Raji (cell line): Measurements from ENCODE around the gene FAM163B.

Experiments used
- POLR2A ChIP-seq: IDR thresholded peaks from 2 replicates; pipeline ENCODE4 v1.6.1; 2011; ENCODE audit warnings: low read depth, low read length, control low read depth; ENCODE audit not compliant: insufficient read depth

FAM163B gene

DNA sequence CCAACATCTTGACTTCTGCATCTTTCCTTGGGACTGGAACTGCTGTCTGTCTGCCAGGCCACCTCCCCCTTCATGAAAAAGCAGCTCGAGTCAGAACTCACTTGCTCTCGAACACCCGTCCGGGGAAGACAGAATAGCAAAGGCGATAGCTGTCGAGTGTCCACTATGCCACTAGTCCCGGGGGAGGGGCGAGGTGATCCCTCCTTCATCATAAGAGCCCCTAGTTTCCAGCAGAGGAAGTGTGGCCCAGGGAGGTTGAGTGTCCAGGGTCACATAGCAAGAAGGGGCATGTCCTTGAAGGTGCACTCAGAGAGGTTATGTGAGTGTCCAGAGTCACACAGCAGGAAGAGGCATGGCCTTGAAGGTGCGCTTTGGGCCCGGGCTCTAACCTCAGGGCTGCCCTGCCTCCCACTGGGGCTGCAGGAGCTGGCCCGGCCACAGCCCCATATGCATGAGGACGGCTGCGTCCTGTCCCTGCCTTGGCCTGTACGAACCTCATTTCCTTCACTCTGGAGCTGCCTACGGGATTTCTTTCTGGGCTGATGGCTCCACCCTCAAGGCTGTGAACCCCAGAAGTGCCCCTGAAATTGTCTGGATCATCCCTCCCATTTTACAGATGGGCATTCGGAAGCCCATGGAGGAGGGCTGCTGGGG, 33.6 kb upstream of the FAM163B start:
- TF ChIP-seq POLR2A: no peak

DNA sequence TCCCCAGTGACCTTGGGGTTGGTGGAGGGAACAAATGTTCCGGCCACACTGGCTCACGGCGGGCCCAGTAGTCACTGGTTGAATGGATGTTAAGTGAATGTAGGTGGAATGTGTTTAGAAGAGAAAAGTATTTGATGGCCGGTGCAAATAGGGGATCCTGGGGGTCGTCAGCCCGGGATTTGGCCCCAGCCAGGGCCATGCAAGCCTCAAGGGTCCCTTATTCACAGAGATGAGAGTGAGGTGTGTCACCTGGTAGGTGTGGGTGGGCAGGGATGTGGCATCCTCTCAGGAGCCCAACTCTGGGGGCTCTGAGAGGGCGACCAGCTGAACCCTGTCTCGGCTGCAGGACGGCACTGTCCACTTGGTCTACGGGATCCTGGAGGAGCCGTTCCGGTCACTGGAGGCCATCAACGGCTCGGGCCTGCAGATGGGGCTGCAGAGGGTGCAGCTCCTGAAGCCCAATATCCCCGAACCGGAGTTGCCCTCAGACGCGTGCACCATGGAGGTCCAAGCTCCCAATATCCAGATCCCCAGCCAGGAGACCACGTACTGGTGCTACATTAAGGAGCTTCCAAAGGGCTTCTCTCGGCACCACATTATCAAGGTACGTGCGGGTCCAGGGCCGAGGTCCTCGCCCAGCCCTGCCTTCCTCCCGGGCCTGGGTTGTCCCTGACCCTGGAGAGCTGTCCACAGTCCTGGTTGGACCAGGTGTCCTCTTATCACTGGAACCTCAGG, 32.8 kb upstream of the FAM163B start:
- TF ChIP-seq POLR2A: no peak

DNA sequence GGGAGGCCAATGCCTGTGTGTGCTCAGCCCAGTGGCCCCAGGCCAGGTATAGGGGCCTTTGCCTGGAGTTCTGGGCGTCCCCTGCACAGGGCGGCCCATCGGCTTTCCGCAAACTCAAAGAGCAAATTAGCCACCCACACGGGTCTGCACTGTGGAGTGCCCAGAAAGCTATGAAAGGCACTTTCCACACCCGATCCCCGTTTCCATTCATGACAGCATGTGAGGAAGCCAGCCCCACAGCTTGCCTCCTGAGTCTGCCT, 32.1 kb upstream of the FAM163B start:
- TF ChIP-seq POLR2A: no peak

DNA sequence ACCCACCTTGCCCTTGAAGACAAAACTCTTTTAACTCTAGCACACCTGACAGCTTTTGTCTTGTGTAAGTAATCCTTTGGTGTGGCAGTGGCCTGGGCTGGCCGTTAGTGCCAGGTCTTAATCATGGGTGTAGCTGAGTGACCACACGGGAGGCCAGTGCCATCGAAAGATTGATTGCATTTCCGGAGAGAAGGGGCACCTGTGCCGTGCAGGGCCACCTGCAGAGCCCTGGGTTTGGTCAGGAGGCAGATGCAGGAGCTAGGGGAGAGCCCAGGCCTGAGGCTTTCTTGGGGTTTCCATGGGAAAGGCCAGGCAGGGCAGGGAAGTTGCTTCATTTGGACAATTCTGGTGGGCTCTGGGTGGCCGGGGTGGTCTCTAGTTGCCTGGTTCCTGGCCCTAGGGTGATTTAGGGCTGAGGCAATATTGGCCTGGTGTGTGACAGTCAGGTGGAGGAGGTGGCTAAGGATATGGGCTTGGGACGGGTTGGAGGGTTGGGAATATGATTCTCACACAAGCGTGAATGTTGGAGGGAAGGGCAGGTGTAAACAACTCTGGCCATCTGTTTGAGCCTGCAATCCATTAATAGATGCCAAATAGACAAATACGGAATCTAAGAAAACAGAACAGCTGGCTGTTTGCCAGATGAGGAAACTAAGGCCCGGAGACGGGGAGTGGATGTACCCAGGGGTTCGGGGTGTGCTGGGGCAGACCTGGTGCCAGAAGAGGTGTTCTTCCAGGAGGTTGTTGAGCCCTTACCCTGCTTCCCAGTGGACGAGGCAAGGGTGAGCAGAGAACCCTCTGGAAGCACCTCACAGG, 31.6 kb upstream of the FAM163B start:
- TF ChIP-seq POLR2A: no peak

DNA sequence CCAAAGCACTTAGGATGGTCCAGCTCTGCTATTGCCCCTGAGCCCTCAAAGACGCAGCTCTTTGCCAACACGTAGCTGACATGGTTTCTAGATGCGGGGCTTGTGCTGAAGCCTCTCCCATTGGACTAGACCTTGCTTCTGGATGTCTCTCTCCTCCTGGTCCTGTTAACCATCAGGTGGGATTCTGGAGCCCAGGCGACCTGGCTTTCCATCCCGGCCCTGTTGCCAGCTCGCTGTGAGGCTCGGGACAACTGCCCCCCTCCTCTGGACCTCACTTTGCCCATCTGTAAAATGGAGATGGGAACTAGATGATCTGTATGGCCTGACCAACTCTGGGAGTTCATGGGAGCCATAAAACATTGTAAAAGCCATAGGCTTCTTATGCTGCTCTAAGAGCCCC, 31.0 kb upstream of the FAM163B start:
- no peak for TF ChIP-seq POLR2A

DNA sequence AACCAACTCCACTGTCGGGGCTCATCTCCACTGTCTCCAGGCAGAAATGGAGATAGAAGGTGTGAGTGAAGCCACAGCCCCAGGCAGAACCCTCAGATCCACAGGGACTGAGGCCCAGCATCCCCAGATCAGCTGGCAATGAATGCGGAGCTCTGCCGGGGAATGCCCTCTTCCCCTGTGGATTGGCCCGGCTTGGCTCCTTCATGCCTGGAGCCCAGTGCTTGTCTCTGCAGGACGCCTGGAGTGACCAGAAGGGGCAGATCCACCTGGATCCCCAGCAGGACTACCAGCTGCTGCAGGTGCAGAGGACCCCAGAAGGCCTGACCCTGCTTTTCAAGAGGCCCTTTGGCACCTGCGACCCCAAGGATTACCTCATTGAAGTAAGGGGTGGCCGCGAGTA, 30.4 kb upstream of the FAM163B start:
- TF ChIP-seq POLR2A: no peak

DNA sequence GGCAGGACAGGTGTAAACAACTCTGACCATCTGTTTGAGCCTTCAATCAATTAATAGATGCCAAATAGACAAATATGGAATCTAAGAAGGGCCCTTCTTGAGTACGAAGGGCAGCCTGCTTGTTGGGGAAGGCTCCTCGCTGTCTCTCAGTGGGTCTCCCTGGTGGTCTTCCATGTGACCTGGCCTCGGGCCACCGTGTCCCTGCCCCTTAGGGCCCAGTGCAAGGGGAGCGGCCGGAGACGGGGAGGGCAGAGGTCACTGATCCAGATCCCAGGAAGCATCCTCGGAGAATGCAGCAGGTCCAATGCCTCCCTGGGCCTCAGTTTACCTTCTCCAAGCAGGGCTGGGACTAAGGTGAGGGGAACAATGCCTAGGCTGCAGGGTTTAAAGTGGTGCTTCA, 29.5 kb upstream of the FAM163B start:
- no peak for TF ChIP-seq POLR2A

DNA sequence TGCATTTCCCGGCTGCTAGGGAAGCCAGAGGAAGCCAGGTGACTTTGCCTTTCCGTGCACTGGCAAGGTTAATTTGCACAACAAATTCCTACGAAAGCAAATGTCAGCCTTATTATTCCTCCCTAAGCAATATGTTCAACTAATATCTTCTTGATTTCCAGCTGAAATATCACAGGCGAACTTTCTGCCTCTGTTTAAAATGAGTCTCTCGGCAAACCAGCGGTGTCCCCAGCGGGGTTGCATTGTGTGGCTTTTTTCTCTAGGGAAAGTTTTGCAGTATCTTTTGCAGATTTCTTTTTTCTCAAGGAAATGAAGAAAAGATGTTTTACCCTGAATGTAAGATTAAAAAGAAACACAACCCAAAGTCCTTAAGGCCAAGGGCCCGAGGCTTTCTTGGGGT, 28.9 kb upstream of the FAM163B start:
- TF ChIP-seq POLR2A: no peak

DNA sequence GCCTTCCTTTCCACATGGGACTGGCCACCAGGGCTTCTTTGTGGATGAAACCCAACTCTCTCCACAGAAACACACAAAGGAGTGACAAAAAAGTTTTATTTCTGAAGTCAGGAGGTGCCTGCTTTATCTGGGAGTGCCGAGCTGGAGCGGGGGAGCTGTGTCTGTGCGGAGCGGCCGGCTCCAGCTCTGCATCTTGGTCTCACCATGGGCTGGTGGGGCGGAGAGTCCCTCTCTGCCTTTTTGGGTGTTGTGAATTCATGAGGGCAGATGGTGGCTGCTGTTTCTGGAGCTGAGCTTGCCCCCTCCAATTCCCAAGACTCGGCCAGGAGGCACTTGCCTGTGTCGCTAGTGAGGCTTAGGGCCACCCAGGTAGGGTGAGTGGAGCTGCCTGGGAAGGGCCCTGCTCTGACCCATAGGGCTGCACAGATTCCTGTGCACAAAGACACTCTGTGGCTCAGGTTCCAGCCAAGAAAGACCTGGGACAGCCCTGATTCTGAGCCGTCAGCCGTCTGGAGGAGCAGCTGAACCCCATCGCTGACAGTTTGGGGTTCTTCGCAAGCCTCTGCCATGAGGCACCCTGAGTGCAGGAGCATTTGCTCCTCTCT, 28.4 kb upstream of the FAM163B start:
- no peak for TF ChIP-seq POLR2A

DNA sequence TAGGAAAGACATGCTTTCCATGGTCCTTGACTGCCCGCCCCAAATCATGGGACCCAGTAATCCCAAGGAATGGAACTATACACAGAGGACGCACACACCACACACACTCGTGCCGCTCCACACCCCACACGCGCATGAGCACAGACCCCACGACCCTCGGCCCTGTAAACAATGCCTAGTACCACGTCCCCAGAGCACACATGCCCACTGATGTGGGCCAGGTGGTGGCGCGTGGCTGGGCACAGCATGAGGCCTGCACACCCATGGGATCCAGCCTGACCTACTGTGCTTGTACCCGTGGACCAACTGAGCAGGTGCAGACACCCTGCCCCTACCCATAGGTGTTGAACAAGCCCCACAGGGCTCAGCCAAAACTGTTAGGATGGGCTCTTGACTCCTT, 27.7 kb upstream of the FAM163B start:
- no peak for TF ChIP-seq POLR2A

DNA sequence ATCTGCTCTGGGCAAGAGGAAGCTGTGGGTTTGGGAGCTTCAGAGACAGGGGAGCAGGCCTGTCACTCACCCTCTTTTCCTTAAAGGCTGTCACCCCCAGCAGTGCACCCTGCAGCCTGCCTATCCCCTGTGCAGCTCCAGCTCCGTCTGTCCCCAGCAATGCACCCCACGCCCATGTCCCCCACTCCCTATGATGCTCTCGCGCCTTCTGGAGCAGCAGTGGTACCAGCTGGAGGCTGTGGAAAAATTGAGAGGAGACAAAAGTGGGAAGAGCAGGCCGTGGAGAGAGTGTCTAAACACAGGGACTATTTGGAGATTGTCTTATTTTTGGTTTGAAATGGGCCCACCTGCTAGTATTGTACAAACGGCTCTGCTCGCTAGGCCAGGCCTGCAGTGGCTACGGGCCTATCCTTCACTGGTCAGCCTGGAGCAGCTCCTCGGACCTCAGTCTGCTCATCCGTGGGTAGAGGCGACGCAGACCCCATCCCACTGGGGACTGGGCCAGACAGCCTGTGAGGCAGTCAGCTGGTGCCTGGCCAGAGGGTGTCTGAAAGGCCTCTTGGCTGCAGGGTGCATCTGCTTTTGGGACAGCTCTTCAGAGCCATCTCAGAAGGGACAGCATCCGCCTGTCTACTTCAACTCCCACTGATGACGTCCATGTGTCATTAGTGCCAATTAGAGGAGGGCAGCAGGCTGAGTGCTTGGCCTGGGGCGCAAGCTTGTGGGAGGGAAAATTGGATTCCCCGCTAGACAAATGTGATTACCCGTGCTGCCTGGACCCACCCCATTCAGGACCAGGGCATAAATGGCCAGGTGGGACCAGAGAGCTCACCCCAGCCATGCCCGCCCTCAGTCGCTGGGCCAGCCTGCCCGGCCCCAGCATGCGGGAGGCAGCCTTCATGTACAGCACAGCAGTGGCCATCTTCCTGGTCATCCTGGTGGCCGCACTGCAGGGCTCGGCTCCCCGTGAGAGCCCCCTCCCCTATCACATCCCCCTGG, 26.6 kb upstream of the FAM163B start, which contains the start of gene DBH:
TSS of gene DBH (plus strand) at position 831 of the 999 bp plus-strand sequence. CDS start at position 840, 9 bp downstream.
- TF ChIP-seq POLR2A: no peak

DNA sequence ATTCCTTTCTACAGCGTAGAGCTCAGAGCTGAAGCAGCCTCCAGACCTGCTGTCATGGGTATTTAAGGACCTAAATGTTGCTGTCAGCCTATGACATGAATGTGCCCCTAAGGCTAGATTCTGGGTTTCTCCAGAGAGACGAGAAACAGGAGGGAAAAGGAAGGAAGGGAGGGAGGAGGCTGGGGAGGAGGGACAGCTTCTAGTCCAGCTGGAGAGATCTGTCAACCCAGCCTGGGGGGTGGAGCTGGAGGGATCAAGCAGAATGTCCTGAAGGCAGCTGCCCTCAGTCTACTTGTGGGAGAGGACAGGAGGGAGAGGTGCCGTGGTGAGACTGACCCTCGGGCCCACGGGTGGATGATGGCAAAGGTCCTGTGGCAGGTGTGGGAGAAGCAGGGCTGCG, 25.9 kb upstream of the FAM163B start:
- no peak for TF ChIP-seq POLR2A

DNA sequence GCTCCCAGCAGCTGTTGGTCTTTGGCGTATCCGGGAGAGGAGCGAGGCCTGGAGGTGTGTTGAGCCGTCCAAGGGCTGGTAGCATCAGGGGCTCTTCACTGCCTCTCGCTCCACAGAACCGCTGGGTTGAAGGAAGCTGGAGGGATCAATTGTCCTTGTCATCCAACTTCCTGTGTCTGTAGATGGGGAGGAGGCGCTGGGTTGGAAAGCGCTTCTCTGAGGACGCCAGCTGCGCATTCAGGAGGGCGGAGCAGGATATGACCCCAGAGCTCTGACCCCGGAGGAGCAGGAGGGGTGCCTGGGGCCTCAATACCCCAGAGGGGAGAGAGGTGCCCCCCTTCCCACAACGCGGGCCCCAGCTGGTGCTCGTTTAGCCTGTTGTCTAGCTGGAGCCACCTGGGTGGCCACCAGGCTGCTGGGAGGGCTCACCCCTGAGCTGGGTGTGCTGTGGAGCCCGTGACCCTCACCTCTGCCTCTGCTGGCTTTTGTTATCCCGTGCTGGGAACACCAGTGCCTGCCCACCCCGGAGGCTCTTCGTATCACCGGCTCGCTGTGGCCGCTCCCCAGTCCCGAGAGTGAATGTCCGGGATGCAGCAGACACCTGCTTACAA, 25.0 kb upstream of the FAM163B start:
- TF ChIP-seq POLR2A: no peak

DNA sequence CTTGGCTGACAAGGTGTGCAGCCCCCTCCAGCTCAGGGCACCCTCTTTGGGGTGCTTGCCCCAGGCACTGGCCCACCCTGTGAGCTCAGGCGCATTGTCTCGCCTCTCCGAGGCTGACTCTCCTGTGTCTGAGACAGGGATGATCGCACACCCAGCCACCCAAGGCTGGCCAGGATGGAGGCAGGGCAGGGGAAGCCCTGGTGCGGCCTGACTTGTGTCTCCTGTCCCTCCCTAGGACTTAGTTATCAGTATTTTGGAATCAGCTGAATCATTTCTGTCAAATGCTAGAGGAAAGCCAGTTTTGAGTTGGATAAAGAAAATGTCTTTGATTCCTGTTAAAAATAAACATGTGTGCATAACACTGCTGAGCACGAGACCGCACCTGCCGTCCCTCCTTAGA, 24.5 kb upstream of the FAM163B start:
- no peak for TF ChIP-seq POLR2A
